ENCODE results near the gene LSMEM2. TPM values are rescaled to one million over a fixed set of nuclear protein-coding genes. Genes with fewer than 3 reads are reported as not detected.

The LSMEM2 gene
- total and polyA plus RNA-seq, 9 of the 15 experiments (the other 6 are each of a cell fraction or from before 2014, with no cell fraction given) = not detected

DNA sequence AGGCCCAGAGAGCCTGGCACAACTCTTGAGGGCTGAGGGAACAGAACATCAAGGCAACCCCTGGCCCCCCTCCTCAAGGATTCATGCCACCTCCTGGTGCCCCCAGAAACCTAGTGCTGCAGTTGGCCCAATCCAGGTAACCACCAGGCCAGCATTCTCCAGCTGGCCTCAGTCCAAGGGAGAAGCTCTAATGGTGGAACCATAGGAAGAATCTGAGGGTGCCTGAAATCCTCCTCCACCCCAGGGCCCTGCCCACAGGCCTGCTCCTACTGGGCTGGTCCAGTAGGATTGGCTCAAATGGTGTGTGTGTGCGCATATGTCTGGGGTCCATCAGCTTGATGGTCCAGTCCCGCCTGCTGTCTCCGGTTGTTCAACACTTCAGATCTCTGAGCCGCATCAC, 35.9 kb downstream of the LSMEM2 start:
- BruUV-seq (replicated peaks) = no TSS peak
- Histone ChIP-seq H3K27ac (ENCODE audit: extremely low read depth, low read depth, low read length) (no peak overlapping the region), H3K4me1 (replicated peaks in 1 of 2; ENCODE audit: control insufficient read depth in 2 of 2, insufficient read depth in 2 of 2, low read length in 2 of 2) (peaks cover 15 to 36% of the 10 kb centered on the region in 2 experiments)

More for the DNA sequence above, 35.9 kb downstream of the LSMEM2 start:
- CTCF ChIA-PET (ENCODE audit: low intra/inter-chr PET ratio) = no interaction called here
- Histone ChIP-seq H3K4me2 (ENCODE audit: insufficient read depth, low read length) (no peak overlapping the region), H3K79me2 (ENCODE audit: control insufficient read depth, insufficient read depth, low read length) (peaks cover 11% of the 10 kb centered on the region; the same call in 2 of the 3 replicates), H3K9me1 (ENCODE audit: control insufficient read depth, insufficient read depth, low read length) (no peaks in the 10 kb centered on the region), H3K9ac (ENCODE audit: insufficient read depth in 1 of 2, low read depth in 2 of 2, low read length in 2 of 2) (no peak overlapping the region), H3K27me3 (ENCODE audit: control insufficient read depth in 2 of 2, insufficient read depth in 2 of 2, low read length in 2 of 2) (no peaks in the 10 kb centered on the region), H3K36me3 (ENCODE audit: control insufficient read depth, insufficient read depth, low read length) (peaks cover 20% of the 10 kb centered on the region; the same call in 2 of the 3 replicates), H4K20me1 (replicated peaks; ENCODE audit: control insufficient read depth, insufficient read depth, low read length) (no peaks in the 10 kb centered on the region), H3K4me3 (no peak overlapping the region), H2AFZ (ENCODE audit: low read depth, low read length) (no peak overlapping the region), H3K9me3 (replicated peaks; ENCODE audit: control insufficient read depth, insufficient read depth, low read depth, low read length) (no peaks in the 10 kb centered on the region)
- TF ChIP-seq ELF2 (CRISPR knock-in tag; IDR thresholded peaks at IDR 0.05) = no peak
- TF ChIP-seq KHSRP (IDR thresholded peaks at IDR 0.05) = no peak
- TF ChIP-seq IRF2 (CRISPR knock-in tag; IDR thresholded peaks at IDR 0.05) = no peak
- TF ChIP-seq NR1H2 (CRISPR knock-in tag; IDR thresholded peaks at IDR 0.05) = no peak
- TF ChIP-seq XRCC3 (IDR thresholded peaks at IDR 0.05) = no peak
- TF ChIP-seq NELFE (IDR thresholded peaks at IDR 0.05; ENCODE audit: insufficient read depth, insufficient read length) = no peak
- TF ChIP-seq ATF1 (CRISPR knock-in tag; IDR thresholded peaks at IDR 0.05) = no peak
- TF ChIP-seq ATF1 (tag; IDR thresholded peaks at IDR 0.05) = no peak
- TF ChIP-seq MAX (CRISPR knock-in tag; IDR thresholded peaks at IDR 0.05) = no peak
- TF ChIP-seq, protein P1, sequence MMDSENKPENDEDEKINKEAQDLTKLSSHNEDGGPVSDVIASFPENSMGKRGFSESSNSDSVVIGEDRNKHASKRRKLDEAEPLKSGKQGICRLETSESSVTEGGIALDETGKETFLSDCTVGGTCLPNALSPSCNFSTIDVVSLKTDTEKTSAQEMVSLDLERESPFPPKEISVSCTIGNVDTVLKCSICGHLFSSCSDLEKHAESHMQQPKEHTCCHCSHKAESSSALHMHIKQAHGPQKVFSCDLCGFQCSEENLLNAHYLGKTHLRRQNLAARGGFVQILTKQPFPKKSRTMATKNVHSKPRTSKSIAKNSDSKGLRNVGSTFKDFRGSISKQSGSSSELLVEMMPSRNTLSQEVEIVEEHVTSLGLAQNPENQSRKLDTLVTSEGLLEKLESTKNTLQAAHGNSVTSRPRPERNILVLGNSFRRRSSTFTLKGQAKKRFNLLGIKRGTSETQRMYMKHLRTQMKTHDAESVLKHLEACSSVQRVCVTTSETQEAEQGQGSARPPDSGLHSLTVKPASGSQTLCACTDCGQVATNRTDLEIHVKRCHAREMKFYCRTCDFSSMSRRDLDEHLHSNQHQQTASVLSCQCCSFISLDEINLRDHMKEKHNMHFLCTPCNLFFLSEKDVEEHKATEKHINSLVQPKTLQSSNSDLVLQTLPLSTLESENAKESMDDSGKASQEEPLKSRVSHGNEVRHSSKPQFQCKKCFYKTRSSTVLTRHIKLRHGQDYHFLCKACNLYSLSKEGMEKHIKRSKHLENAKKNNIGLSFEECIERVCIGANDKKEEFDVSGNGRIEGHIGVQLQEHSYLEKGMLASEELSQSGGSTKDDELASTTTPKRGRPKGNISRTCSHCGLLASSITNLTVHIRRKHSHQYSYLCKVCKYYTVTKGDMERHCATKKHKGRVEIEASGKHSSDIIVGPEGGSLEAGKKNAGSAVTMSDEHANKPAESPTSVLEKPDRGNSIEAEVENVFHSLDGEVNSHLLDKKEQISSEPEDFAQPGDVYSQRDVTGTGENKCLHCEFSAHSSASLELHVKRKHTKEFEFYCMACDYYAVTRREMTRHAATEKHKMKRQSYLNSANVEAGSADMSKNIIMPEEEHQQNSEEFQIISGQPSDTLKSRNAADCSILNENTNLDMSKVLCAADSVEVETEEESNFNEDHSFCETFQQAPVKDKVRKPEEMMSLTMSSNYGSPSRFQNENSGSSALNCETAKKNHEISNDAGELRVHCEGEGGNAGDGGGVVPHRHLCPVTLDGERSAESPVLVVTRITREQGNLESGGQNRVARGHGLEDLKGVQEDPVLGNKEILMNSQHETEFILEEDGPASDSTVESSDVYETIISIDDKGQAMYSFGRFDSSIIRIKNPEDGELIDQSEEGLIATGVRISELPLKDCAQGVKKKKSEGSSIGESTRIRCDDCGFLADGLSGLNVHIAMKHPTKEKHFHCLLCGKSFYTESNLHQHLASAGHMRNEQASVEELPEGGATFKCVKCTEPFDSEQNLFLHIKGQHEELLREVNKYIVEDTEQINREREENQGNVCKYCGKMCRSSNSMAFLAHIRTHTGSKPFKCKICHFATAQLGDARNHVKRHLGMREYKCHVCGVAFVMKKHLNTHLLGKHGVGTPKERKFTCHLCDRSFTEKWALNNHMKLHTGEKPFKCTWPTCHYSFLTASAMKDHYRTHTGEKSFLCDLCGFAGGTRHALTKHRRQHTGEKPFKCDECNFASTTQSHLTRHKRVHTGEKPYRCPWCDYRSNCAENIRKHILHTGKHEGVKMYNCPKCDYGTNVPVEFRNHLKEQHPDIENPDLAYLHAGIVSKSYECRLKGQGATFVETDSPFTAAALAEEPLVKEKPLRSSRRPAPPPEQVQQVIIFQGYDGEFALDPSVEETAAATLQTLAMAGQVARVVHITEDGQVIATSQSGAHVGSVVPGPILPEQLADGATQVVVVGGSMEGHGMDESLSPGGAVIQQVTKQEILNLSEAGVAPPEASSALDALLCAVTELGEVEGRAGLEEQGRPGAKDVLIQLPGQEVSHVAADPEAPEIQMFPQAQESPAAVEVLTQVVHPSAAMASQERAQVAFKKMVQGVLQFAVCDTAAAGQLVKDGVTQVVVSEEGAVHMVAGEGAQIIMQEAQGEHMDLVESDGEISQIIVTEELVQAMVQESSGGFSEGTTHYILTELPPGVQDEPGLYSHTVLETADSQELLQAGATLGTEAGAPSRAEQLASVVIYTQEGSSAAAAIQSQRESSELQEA (IDR thresholded peaks at IDR 0.05; ENCODE audit: low read depth) = no peak
- TF ChIP-seq CHD4 (IDR thresholded peaks at IDR 0.05; ENCODE audit: insufficient read depth, insufficient replicate concordance, low read depth, low read length, poor library complexity, severe bottlenecking) = no peak
- in situ Hi-C loops (cut with MboI) (no loop called here), intact Hi-C loops (cut with micrococcal nuclease) (no loop called here)
- 77% methylated on average over 2 of the region's 4 CpGs for WGBS (ENCODE audit: insufficient coverage, low coverage, missing lambda C conversion rate)
- POLR2A ChIA-PET = interaction anchor here (0.6 to 1.4 kb wide), 6 partner anchors 12 to 215 kb away, joined by 3 to 6 read pairs (median 3); partner anchors contain the start of genes HYAL1, HYAL3 and NAA80
- ATAC-seq (no peak), DNase-seq (ENCODE audit: extremely low read depth in 1 of 4, low spot score in 3 of 4) (no peak), FAIRE-seq (no peak)
